Mesenchymal stem cell (in vitro differentiated cells and primary cell): Measurements from ENCODE around the gene RACGAP1. TPM values are rescaled to one million over a fixed set of nuclear protein-coding genes. Genes with fewer than 3 reads are reported as not detected.
A peak's percentile ranks its signal among the peaks of the same experiment; 100 is the strongest.

Experiments
- DNase-seq: peaks from one replicate; pipeline ENCODE4 v3.0.0-alpha.2; 2013
- H2AFZ ChIP-seq: one replicate; pipeline ENCODE4 v1.6.1; 2013; ENCODE audit warnings: low read depth, mild to moderate bottlenecking, control low read depth, inconsistent platforms, low read length, moderate library complexity
- H2AK5ac ChIP-seq: 2 replicates; pipeline ENCODE4 v1.6.1; 2013; ENCODE audit warnings: low read length, moderate library complexity, mild to moderate bottlenecking, inconsistent platforms; ENCODE audit not compliant: severe bottlenecking
- H2BK120ac ChIP-seq: one replicate; pipeline ENCODE4 v1.6.1; 2013; ENCODE audit warnings: low read depth, mild to moderate bottlenecking, inconsistent platforms, low read length, moderate library complexity
- H2BK12ac ChIP-seq, 2 experiments: one replicate each; pipeline ENCODE4 v1.6.1; 2013; ENCODE audit warnings: inconsistent platforms in 2 of 2, low read length in 2 of 2, mild to moderate bottlenecking in 2 of 2, moderate library complexity in 2 of 2, control low read depth in 1 of 2
- H2BK15ac ChIP-seq: one replicate; pipeline ENCODE4 v1.6.1; 2013; ENCODE audit warnings: mild to moderate bottlenecking, low read depth, inconsistent platforms; ENCODE audit not compliant: poor library complexity, severe bottlenecking
- H2BK5ac ChIP-seq: 2 replicates; pipeline ENCODE4 v1.6.1; 2013; ENCODE audit warnings: low read depth, mild to moderate bottlenecking, low read length, control low read depth, inconsistent platforms; ENCODE audit not compliant: poor library complexity, severe bottlenecking
- H3K14ac ChIP-seq, 2 experiments: one replicate each; pipeline ENCODE4 v1.6.1; 2013; ENCODE audit warnings: inconsistent platforms in 2 of 2, low read length in 2 of 2, control low read depth in 1 of 2, mild to moderate bottlenecking in 1 of 2, moderate library complexity in 1 of 2
- H3K18ac ChIP-seq, 2 experiments: one replicate each; pipeline ENCODE4 v1.6.1; 2013; ENCODE audit warnings: inconsistent platforms in 2 of 2, low read length in 2 of 2, control low read depth in 1 of 2, low read depth in 1 of 2, mild to moderate bottlenecking in 1 of 2
- H3K23ac ChIP-seq, 2 experiments: one replicate each; pipeline ENCODE4 v1.6.1; 2013; ENCODE audit warnings: inconsistent platforms in 2 of 2, low read length in 2 of 2, mild to moderate bottlenecking in 2 of 2, moderate library complexity in 2 of 2, control low read depth in 1 of 2
- H3K27ac ChIP-seq: 2 replicates; pipeline ENCODE4 v1.5.1; 2013; ENCODE audit warnings: mild to moderate bottlenecking, moderate library complexity, low read length, control low read depth, inconsistent platforms; ENCODE audit not compliant: poor library complexity, severe bottlenecking
- H3K27me3 ChIP-seq, 2 experiments: 2 replicates each; pipeline versions ENCODE4 v1.6.1 to v1.7.0; 2013; ENCODE audit warnings: low read length in 2 of 2, mild to moderate bottlenecking in 2 of 2, moderate library complexity in 2 of 2, control low read depth in 1 of 2, inconsistent platforms in 1 of 2; ENCODE audit not compliant: control insufficient read depth in 1 of 2, insufficient read depth in 1 of 2
- H3K36me3 ChIP-seq, 2 experiments: 2 replicates each; pipeline versions ENCODE4 v1.6.1 to v1.7.0; 2013; ENCODE audit warnings: low read length in 2 of 2, control low read depth in 1 of 2, inconsistent platforms in 1 of 2, low read depth in 1 of 2, mild to moderate bottlenecking in 1 of 2; ENCODE audit not compliant: insufficient read depth in 2 of 2, control insufficient read depth in 1 of 2
- H3K4ac ChIP-seq, 2 experiments: one replicate each; pipeline ENCODE4 v1.6.1; 2013; ENCODE audit warnings: inconsistent platforms in 2 of 2, low read length in 2 of 2, mild to moderate bottlenecking in 2 of 2, moderate library complexity in 2 of 2, control low read depth in 1 of 2, low read depth in 1 of 2
- H3K4me1 ChIP-seq: 2 replicates; pipeline ENCODE4 v1.6.1; 2013; ENCODE audit warnings: low read depth, low read length, control low read depth; ENCODE audit not compliant: control insufficient read depth, insufficient read depth
- H3K4me2 ChIP-seq: 2 replicates; pipeline ENCODE4 v1.6.1; 2013; ENCODE audit warnings: low read length, mild to moderate bottlenecking, inconsistent platforms; ENCODE audit not compliant: poor library complexity, severe bottlenecking
- H3K4me3 ChIP-seq, 2 experiments: 2 replicates each; pipeline versions ENCODE4 v1.5.1 to v1.7.0; 2013; ENCODE audit warnings: low read length in 2 of 2, mild to moderate bottlenecking in 2 of 2, control low read depth in 1 of 2, low read depth in 1 of 2; ENCODE audit not compliant: insufficient read depth in 1 of 2
- H3K79me1 ChIP-seq: replicated peaks from 2 replicates; pipeline ENCODE4 v1.6.1; 2013; ENCODE audit warnings: mild to moderate bottlenecking, control low read depth, low read length, inconsistent platforms; ENCODE audit not compliant: poor library complexity, severe bottlenecking
- H3K9ac ChIP-seq: 2 replicates; pipeline ENCODE4 v1.7.0; 2013; ENCODE audit warnings: mild to moderate bottlenecking, low read length, moderate library complexity
- H3K9me3 ChIP-seq: 2 replicates; pipeline ENCODE4 v1.7.0; 2013; ENCODE audit warnings: mild to moderate bottlenecking, low read length; ENCODE audit not compliant: control insufficient read depth
- H4K8ac ChIP-seq: one replicate; pipeline ENCODE4 v1.6.1; 2013; ENCODE audit warnings: inconsistent platforms, mild to moderate bottlenecking, low read length, moderate library complexity
- H4K91ac ChIP-seq: one replicate; pipeline ENCODE4 v1.6.1; 2013; ENCODE audit warnings: mild to moderate bottlenecking, low read length, inconsistent platforms
- WGBS: methylation state at CpG from one replicate; pipeline ENCODE4 v1.1.7; 2013; ENCODE audit warnings: mixed read lengths; 5-methylcytosine and 5-hydroxymethylcytosine counted together
- polyA plus RNA-seq, 2 experiments: library from polyadenylated mRNA; stranded (reverse); fragments of 200-250 nt; gene quantifications; one replicate each; pipeline ENCODE4 v1.2.3, GENCODE V29; 2013

The RACGAP1 gene, protein sequence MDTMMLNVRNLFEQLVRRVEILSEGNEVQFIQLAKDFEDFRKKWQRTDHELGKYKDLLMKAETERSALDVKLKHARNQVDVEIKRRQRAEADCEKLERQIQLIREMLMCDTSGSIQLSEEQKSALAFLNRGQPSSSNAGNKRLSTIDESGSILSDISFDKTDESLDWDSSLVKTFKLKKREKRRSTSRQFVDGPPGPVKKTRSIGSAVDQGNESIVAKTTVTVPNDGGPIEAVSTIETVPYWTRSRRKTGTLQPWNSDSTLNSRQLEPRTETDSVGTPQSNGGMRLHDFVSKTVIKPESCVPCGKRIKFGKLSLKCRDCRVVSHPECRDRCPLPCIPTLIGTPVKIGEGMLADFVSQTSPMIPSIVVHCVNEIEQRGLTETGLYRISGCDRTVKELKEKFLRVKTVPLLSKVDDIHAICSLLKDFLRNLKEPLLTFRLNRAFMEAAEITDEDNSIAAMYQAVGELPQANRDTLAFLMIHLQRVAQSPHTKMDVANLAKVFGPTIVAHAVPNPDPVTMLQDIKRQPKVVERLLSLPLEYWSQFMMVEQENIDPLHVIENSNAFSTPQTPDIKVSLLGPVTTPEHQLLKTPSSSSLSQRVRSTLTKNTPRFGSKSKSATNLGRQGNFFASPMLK
- 12.0 TPM for polyA plus RNA-seq (2013, experiment 1 of 2)
- polyA plus RNA-seq (2013, experiment 2 of 2), result 13.2 TPM

DNA sequence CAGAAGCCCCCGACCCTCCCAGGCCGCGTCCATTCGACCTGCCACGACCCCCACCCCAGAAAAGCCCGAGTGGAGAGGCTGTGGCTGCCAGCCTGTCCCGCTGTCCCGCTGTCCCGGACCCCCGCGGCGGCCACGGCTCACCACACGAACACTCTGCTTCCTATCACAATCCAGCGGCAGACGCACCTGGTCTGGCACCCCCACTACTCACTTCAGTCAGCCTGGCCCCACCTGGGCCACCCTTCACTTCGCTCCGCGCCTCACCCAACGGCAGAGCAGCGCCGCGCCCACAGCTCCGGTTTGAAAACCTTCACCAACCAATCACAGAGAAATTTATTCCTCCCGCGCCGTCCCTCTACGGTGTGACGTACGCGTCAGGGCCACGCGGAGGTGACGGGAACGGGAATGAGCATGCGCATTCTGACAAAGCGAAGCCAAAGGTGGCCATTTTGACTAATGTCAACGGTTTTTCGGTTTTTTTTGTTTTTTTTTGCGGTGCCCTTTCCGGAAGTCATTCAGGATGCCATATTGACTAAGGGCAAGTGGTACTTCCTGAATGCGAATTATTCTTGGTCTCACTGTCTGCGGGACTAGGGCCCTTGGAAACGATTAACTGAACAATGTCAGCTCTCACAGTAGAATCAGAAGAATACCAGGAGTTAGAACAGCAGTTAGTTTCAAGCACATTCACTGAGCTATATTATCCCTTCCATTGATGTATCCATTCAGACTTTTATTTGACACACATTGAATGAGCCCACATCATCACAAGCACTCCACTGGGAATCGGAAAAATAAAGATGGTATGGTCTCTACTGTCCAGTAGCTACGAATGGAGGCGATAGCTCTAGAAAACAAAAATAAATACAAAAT is at the start of gene RACGAP1:
RACGAP1 (minus strand) TSS at position 308 of the 873 bp plus-strand sequence. CDS start 8,779 bp downstream, outside the sequence.
- Histone ChIP-seq H3K18ac (peak within 1 kb of the TSS; percentile 14 to 44), H4K91ac (peak within 1 kb of the TSS; percentile 34), H3K4me2 (peak within 1 kb of the TSS; percentile 86), H3K4me1 (no peaks in the 10 kb centered on the region), H3K9ac (peak within 1 kb of the TSS; percentile 91), H3K27ac (no peak within 1 kb of the TSS), H3K23ac (peak within 1 kb of the TSS in 1 of 2 experiments; percentile 90), H3K4me3 (peak within 1 kb of the TSS; percentile 96 to 98), H3K36me3 (no peaks in the 10 kb centered on the region), H3K4ac (no peak within 1 kb of the TSS), H2BK5ac (no peak within 1 kb of the TSS), H2AFZ (peak within 1 kb of the TSS; percentile 83), H2BK120ac (no peak within 1 kb of the TSS), H3K14ac (peak within 1 kb of the TSS in 1 of 2 experiments; percentile 93), H2AK5ac (peak within 1 kb of the TSS; percentile 76), H2BK12ac (peak within 1 kb of the TSS in 1 of 2 experiments; percentile 37), H3K9me3 (no peaks in the 10 kb centered on the region), H3K79me1 (no peaks in the 10 kb centered on the region), H4K8ac (peak within 1 kb of the TSS; percentile 68), H2BK15ac (no peak within 1 kb of the TSS), H3K27me3 (no peaks in the 10 kb centered on the region)
- peak; percentile 98 for DNase-seq
- WGBS, result under 1% methylated on average over 44 of the region's 47 CpGs

DNA sequence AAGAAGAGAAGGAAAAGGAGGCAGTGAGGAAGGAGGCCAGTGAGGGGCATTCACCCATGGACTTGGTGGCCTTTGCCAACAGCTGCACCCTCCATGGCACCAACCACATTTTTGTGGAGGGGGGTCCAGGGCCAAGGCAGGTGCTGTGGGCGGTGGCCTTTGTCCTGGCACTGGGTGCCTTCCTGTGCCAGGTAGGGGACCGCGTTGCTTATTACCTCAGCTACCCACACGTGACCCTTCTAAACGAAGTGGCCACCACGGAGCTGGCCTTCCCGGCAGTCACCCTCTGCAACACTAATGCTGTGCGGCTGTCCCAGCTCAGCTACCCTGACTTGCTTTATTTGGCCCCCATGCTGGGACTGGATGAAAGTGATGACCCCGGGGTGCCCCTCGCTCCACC is 48.4 kb upstream of the RACGAP1 start:
- no peak overlapping the region for H2BK120ac ChIP-seq
- no peak for DNase-seq
- WGBS, result 85% methylated on average over 10 of the region's 10 CpGs

DNA sequence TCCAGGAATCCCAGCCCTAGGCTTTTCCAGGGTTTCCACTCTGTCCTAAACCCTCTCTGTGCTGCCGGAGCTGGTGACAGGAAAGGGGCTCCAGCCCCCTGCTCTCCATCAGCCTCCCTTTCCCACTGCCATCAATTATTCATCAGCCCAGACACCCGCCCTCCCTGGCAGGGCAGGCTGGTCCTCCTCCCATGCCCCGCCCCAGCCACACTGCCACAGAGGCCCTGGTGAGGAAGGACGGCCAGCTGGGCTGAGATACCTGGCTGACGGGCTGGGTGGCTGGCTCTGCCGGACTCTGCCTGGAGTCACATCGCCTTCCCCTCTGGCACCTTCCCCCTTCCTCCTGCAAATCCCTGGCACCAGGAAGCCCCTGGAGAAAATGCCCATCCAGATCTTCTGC is 47.9 kb upstream of the RACGAP1 start:
- Histone ChIP-seq H2BK120ac (no peak overlapping the region), H2AFZ (no peak overlapping the region), H3K14ac (no peak overlapping the region), H3K27me3 (no peaks in the 10 kb centered on the region), H2BK12ac (no peak overlapping the region), H3K36me3 (peaks cover 0 to 3% of the 10 kb centered on the region in 2 experiments), H3K9me3 (no peaks in the 10 kb centered on the region), H3K4ac (no peak overlapping the region), H3K9ac (no peak overlapping the region), H2AK5ac (no peak overlapping the region), H3K79me1 (no peaks in the 10 kb centered on the region), H3K4me1 (peaks cover 5% of the 10 kb centered on the region), H3K4me2 (no peak overlapping the region), H3K4me3 (no peak overlapping the region), H2BK15ac (no peak overlapping the region), H2BK5ac (no peak overlapping the region), H4K91ac (no peak overlapping the region), H4K8ac (no peak overlapping the region), H3K18ac (no peak overlapping the region), H3K23ac (no peak overlapping the region), H3K27ac (no peak overlapping the region)
- no peak for DNase-seq
- 72% methylated on average over 7 of the region's 7 CpGs for WGBS

More for the DNA sequence above, 48.4 kb upstream of the RACGAP1 start:
- no peak overlapping the region for H3K4me3 ChIP-seq
- no peak overlapping the region for H3K4ac ChIP-seq
- no peaks in the 10 kb centered on the region for H3K27me3 ChIP-seq
- no peak overlapping the region for H3K9ac ChIP-seq
- no peak overlapping the region for H3K18ac ChIP-seq
- peaks cover 0 to 6% of the 10 kb centered on the region in 2 experiments for H3K36me3 ChIP-seq
- no peak overlapping the region for H3K23ac ChIP-seq
- H3K14ac ChIP-seq, result no peak overlapping the region
- no peaks in the 10 kb centered on the region for H3K9me3 ChIP-seq
- no peak overlapping the region for H2AFZ ChIP-seq
- no peak overlapping the region for H3K27ac ChIP-seq
- no peak overlapping the region for H2AK5ac ChIP-seq
- H3K4me1 ChIP-seq, result peaks cover 5% of the 10 kb centered on the region
- H3K4me2 ChIP-seq, result no peak overlapping the region
- H2BK12ac ChIP-seq, result no peak overlapping the region
- H2BK15ac ChIP-seq, result no peak overlapping the region
- no peak overlapping the region for H4K91ac ChIP-seq
- H3K79me1 ChIP-seq, result no peaks in the 10 kb centered on the region
- no peak overlapping the region for H4K8ac ChIP-seq
- H2BK5ac ChIP-seq, result no peak overlapping the region
